ENCODE measurements around the gene PHLDA2. TPM values are rescaled to one million over a fixed set of nuclear protein-coding genes. Genes with fewer than 3 reads are reported as not detected.

PHLDA2 gene
- total and polyA plus RNA-seq, 12 donors = 0.11 to 8.9 (median 2.1) TPM; not detected in 3

DNA sequence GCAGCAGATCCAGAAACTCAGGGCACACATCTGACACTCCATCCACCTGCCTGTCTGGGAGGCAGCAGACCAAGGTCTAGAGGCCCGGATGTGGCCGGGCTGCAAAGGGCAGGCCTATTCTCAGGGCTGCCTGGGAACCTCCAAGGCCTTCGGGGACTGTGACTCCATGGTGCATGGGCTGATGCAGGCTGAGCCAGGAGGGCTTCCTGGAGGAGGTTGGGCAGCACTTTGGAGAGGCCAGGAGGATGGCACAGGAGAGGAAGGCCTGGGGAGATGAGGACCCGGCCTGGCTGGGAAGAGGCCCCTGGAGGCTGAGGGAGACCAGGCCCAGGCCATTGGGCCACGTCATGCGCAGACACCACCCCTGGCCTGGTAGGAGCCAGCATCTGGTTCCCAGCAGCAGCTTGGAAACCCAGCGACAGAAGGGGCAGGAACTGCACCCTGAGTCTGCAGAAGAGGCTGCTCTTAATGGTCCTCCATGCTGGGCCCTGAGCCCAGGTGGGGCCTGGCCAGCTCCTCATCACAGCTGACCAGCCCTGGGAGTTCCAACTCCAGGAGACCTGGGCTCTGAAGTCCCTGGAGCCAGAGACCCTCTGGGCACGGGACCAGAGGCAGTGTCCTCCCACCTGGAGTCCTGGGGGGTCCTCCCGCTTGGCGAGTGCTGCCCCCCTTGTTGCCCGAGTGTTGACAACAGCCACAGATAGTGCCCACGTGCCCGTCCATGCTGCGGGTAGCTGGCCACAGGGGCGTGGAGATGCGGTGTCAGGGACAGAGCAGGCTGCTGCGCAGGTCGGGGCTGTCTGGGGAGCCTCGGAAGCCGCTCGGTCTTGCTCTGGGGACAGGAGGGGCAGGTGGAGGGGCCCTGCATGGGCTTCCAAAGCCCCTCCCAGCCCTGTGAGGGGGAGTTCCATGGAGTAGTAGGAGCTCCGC lies 5.5 kb downstream of the PHLDA2 start:
- TF ChIP-seq, protein P1, sequence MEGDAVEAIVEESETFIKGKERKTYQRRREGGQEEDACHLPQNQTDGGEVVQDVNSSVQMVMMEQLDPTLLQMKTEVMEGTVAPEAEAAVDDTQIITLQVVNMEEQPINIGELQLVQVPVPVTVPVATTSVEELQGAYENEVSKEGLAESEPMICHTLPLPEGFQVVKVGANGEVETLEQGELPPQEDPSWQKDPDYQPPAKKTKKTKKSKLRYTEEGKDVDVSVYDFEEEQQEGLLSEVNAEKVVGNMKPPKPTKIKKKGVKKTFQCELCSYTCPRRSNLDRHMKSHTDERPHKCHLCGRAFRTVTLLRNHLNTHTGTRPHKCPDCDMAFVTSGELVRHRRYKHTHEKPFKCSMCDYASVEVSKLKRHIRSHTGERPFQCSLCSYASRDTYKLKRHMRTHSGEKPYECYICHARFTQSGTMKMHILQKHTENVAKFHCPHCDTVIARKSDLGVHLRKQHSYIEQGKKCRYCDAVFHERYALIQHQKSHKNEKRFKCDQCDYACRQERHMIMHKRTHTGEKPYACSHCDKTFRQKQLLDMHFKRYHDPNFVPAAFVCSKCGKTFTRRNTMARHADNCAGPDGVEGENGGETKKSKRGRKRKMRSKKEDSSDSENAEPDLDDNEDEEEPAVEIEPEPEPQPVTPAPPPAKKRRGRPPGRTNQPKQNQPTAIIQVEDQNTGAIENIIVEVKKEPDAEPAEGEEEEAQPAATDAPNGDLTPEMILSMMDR (IDR thresholded peaks at IDR 0.05) = no peak
- no peak for TF ChIP-seq POLR2A (IDR thresholded peaks at IDR 0.05)
- peaks cover 0 to 3% of the 10 kb centered on the region in 2 donors for H3K4me1 ChIP-seq (replicated peaks in 1 of 2)
- no peak overlapping the region for H3K27ac ChIP-seq
- H3K27me3 ChIP-seq = peaks cover 10% of the 10 kb centered on the region
- no peak overlapping the region for H3K4me3 ChIP-seq
- no peaks in the 10 kb centered on the region for H3K9me3 ChIP-seq (replicated peaks in 1 of 3)
- WGBS, 4 donors = 86 to 93% (median 89%) methylated on average over 15 to 22 of the region's 22 CpGs
- H3K36me3 ChIP-seq (replicated peaks in 1 of 2) = no peaks in the 10 kb centered on the region
- intact Hi-C loops (cut with DNase I) = no loop called here
- DNase-seq = no peak

DNA sequence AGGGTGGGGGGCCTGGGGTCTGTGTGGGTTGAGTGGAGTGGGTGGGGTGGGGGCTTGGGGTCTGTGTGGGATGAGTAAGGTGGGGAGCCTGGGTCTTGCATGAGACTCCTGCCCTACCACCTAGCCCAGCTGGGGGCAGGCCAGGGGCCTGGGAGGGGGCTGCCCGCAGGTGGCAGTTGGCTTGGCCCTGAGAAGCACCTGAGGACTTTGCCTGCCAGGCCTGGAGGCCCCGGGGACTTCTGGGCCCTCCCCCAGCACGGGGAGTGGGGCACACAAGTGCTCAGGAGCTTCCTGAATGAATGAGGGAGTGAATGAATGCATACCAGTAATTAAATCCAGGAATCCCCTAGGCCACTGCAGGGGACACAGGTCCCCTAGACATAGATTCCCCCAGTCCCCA lies 6.6 kb downstream of the PHLDA2 start:
- Histone ChIP-seq H3K36me3 (replicated peaks in 1 of 2) (no peaks in the 10 kb centered on the region), H3K27ac (no peak overlapping the region), H3K4me3 (no peak overlapping the region), H3K4me1 (replicated peaks in 1 of 2) (no peaks in the 10 kb centered on the region), H3K27me3 (no peaks in the 10 kb centered on the region), H3K9me3 (replicated peaks in 1 of 3) (no peaks in the 10 kb centered on the region)
- intact Hi-C loops (cut with DNase I) = no loop called here
- TF ChIP-seq POLR2A (IDR thresholded peaks at IDR 0.05) = no peak
- TF ChIP-seq, protein P1 (IDR thresholded peaks at IDR 0.05) = no peak
- 75 to 100% (median 84%) methylated on average over 1 to 3 of the region's 3 CpGs; no CpG with 5 or more reads in 1 of the 4 donors for WGBS, 4 donors
- no peak for DNase-seq

DNA sequence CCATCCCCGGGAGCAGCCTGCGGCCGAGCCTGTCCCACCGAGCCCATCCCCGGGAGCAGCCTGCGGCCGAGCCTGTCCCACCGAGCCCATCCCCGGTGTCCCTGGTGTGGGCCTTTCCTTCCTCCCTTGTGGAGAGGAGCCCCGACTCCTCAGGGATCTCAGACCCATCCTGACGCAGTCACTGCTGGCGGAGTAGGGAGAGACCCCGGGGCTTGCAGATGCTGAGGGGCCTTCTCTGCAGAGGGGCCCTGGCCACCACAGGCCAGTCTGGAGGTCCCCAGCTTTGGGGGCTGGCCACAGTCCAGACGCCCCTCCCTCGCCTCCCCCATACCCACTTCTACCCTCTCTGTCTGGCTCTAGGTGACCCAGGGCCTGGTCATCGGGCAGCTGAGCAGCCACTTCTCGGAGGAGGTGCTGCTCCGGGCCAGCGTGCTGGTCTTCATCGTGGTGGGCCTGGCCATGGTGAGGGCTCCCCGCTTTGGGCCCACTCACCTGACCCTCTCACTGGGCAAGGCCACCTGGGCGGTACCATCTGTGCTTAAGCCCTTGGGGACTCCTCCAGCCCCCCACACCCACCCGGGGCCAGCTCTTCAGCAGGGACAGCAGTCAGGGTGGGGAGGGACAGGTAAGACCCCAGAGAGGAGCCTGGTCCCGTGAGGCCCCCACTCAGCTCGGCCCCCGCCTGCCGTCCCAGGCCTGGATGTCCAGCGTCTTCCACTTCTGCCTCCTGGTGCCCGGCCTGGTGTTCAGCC lies 7.3 kb downstream of the PHLDA2 start:
- H3K27ac ChIP-seq = no peak overlapping the region
- TF ChIP-seq POLR2A (IDR thresholded peaks at IDR 0.05) = no peak
- TF ChIP-seq, protein P1 (IDR thresholded peaks at IDR 0.05) = no peak
- H3K36me3 ChIP-seq (replicated peaks in 1 of 2) = no peaks in the 10 kb centered on the region
- no peaks in the 10 kb centered on the region for H3K27me3 ChIP-seq
- DNase-seq = no peak
- H3K4me3 ChIP-seq = no peak overlapping the region
- 82 to 100% (median 92%) methylated on average over 3 to 28 of the region's 29 CpGs for WGBS, 4 donors
- H3K9me3 ChIP-seq (replicated peaks in 1 of 3) = no peaks in the 10 kb centered on the region
- H3K4me1 ChIP-seq (replicated peaks in 1 of 2) = no peaks in the 10 kb centered on the region
- intact Hi-C loops (cut with DNase I) = no loop called here

- intact Hi-C loops (cut with DNase I) = no loop called here
- H3K4me3 ChIP-seq = no peak overlapping the region
- no peaks in the 10 kb centered on the region for H3K36me3 ChIP-seq (replicated peaks in 1 of 2)
- H3K27me3 ChIP-seq = no peaks in the 10 kb centered on the region
- no peak for DNase-seq
- WGBS, 4 donors = 74 to 97% (median 92%) methylated on average over 2 to 13 of the region's 16 CpGs
- H3K4me1 ChIP-seq (replicated peaks in 1 of 2) = no peaks in the 10 kb centered on the region
- H3K27ac ChIP-seq = no peak overlapping the region
- TF ChIP-seq POLR2A (IDR thresholded peaks at IDR 0.05) = no peak
- TF ChIP-seq, protein P1 (IDR thresholded peaks at IDR 0.05) = no peak
- H3K9me3 ChIP-seq (replicated peaks in 1 of 3) = no peaks in the 10 kb centered on the region
Measured at GRCh38 chr11:2921261-2921660, 8.0 kb downstream of the PHLDA2 start.
